Activated CD8-positive, alpha-beta memory T cell treated with anti-CD3 and anti-CD28 coated beads, Interleukin-2, amount 50 U/mL, for 24 hours (primary cell): ENCODE measurements around the gene ELOVL6.
"Not testable (repeated sequence)": the region's sequence is repeated elsewhere in the genome, so short reads cannot be mapped to it uniquely, and the experiment has no call there.

Source experiments
- DNase-seq: peaks from one replicate; pipeline ENCODE4 v3.0.0-alpha.2; 2020; ENCODE audit errors: extremely low read depth

ELOVL6 gene

GRCh38 chr4:110196871-110197528, 1.4 kb downstream of the ELOVL6 start:
- DNase-seq, result no peak

GRCh38 chr4:110196206-110196870, 2.1 kb downstream of the ELOVL6 start:
- DNase-seq, result no peak

GRCh38 chr4:110195561-110196205, 2.7 kb downstream of the ELOVL6 start:
- DNase-seq, result no peak

- DNase-seq, result no peak
Measured at GRCh38 chr4:110193822-110194761, 4.3 kb downstream of the ELOVL6 start.

GRCh38 chr4:110193287-110193686, 5.1 kb downstream of the ELOVL6 start:
- not testable (repeated sequence) for DNase-seq

- DNase-seq, result no peak
Measured at GRCh38 chr4:110190249-110190648, 8.2 kb downstream of the ELOVL6 start.

- DNase-seq, result no peak
Measured at GRCh38 chr4:110188113-110188512, 10.3 kb downstream of the ELOVL6 start.

GRCh38 chr4:110184791-110185155, 13.6 kb downstream of the ELOVL6 start:
- DNase-seq, result no peak

- DNase-seq, result no peak
Measured at GRCh38 chr4:110184140-110184790, 14.2 kb downstream of the ELOVL6 start.

- no peak for DNase-seq
Measured at GRCh38 chr4:110183643-110184042, 14.8 kb downstream of the ELOVL6 start.

- DNase-seq, result no peak
Measured at GRCh38 chr4:110183058-110183457, 15.4 kb downstream of the ELOVL6 start.

GRCh38 chr4:110181890-110182289, 16.5 kb downstream of the ELOVL6 start:
- DNase-seq, result no peak

- no peak for DNase-seq
Measured at GRCh38 chr4:110175634-110176033, 22.8 kb downstream of the ELOVL6 start.

- no peak for DNase-seq
Measured at GRCh38 chr4:110172972-110173371, 25.4 kb downstream of the ELOVL6 start.

GRCh38 chr4:110171971-110172370, 26.4 kb downstream of the ELOVL6 start:
- DNase-seq, result no peak

- DNase-seq, result no peak
Measured at GRCh38 chr4:110170861-110171260, 27.6 kb downstream of the ELOVL6 start.

GRCh38 chr4:110165382-110166286, 32.8 kb downstream of the ELOVL6 start:
- DNase-seq, result peak; percentile 19

- DNase-seq, result no peak
Measured at GRCh38 chr4:110164856-110165255, 33.6 kb downstream of the ELOVL6 start.

GRCh38 chr4:110164251-110164650, 34.2 kb downstream of the ELOVL6 start:
- DNase-seq, result no peak

- no peak for DNase-seq
Measured at GRCh38 chr4:110163327-110164069, 34.9 kb downstream of the ELOVL6 start.
